GM23338 (cell line): ENCODE data around the gene RFX3. TPM values are rescaled to one million over a fixed set of nuclear protein-coding genes. Genes with fewer than 3 reads are reported as not detected.

Source experiments
- ATAC-seq: fragments of 200-7000 bp; cut with Tn5 transposase; 3 replicates; pipeline ENCODE4 v1.9.1; 2020
- DNase-seq: peaks from one replicate; pipeline ENCODE4 v3.0.0-alpha.2; 2015; ENCODE audit warnings: low spot score
- H2AFZ ChIP-seq: fragments of 200-600 bp; sonication (generic); 2 replicates; pipeline ENCODE4 v1.8.0; 2016; ENCODE audit warnings: antibody characterized with exemption, mild to moderate bottlenecking, moderate library complexity
- H3F3A ChIP-seq: fragments of 200-600 bp; sonication (generic); replicated peaks from 2 replicates; pipeline ENCODE4 v1.8.0; 2017; ENCODE audit warnings: antibody characterized with exemption, mixed run types, low read depth
- H3K27ac ChIP-seq: fragments of 200-600 bp; sonication (generic); 2 replicates; pipeline ENCODE4 v1.6.1; 2016; ENCODE audit warnings: low read depth
- H3K27me3 ChIP-seq: fragments of 200-600 bp; sonication (generic); 2 replicates; pipeline ENCODE4 v1.8.0; 2016; ENCODE audit warnings: mild to moderate bottlenecking, mixed run types, moderate library complexity; ENCODE audit not compliant: insufficient read depth
- H3K36me3 ChIP-seq: fragments of 200-600 bp; sonication (generic); 2 replicates; pipeline ENCODE4 v1.8.0; 2016; ENCODE audit warnings: mild to moderate bottlenecking; ENCODE audit not compliant: insufficient read depth
- H3K4me1 ChIP-seq: fragments of 200-600 bp; sonication (generic); 2 replicates; pipeline ENCODE4 v1.8.0; 2016; ENCODE audit warnings: mild to moderate bottlenecking, moderate library complexity; ENCODE audit not compliant: insufficient read depth
- H3K4me2 ChIP-seq: fragments of 200-600 bp; sonication (generic); 2 replicates; pipeline ENCODE4 v1.7.1; 2017; ENCODE audit warnings: mixed run types
- H3K4me3 ChIP-seq: fragments of 200-600 bp; sonication (generic); 2 replicates; pipeline ENCODE4 v1.6.1; 2016; ENCODE audit warnings: mixed run types
- H3K79me2 ChIP-seq: fragments of 200-600 bp; sonication (generic); replicated peaks from 2 replicates; pipeline ENCODE4 v1.8.0; 2017; ENCODE audit warnings: mild to moderate bottlenecking; ENCODE audit not compliant: insufficient read depth
- H3K9me2 ChIP-seq: fragments of 200-600 bp; sonication (generic); 2 replicates; pipeline ENCODE4 v1.8.0; 2017; ENCODE audit not compliant: insufficient read depth
- H4K20me1 ChIP-seq: fragments of 200-600 bp; sonication (generic); replicated peaks from 2 replicates; pipeline ENCODE4 v1.8.0; 2017; ENCODE audit warnings: mild to moderate bottlenecking; ENCODE audit not compliant: insufficient read depth
- H3K27ac Mint-ChIP-seq: 2 replicates; pipeline ENCODE4 v1.8.0; 2020; ENCODE audit warnings: inconsistent platforms, mild to moderate bottlenecking, moderate library complexity, mixed read lengths
- H3K27me3 Mint-ChIP-seq: 3 replicates; pipeline ENCODE4 v1.8.0; 2022; ENCODE audit warnings: low read depth, mild to moderate bottlenecking, moderate library complexity, mixed read lengths, inconsistent platforms; ENCODE audit not compliant: insufficient read depth, poor library complexity
- H3K36me3 Mint-ChIP-seq: 3 replicates; pipeline ENCODE4 v1.8.0; 2021; ENCODE audit warnings: low read depth, mild to moderate bottlenecking, inconsistent platforms, moderate library complexity, mixed read lengths
- H3K4me1 Mint-ChIP-seq: 3 replicates; pipeline ENCODE4 v1.8.0; 2020; ENCODE audit warnings: mild to moderate bottlenecking, inconsistent platforms, mixed read lengths
- H3K4me3 Mint-ChIP-seq: 3 replicates; pipeline ENCODE4 v1.8.0; 2021; ENCODE audit warnings: moderate library complexity, mild to moderate bottlenecking, inconsistent platforms, mixed read lengths
- H3K9me3 Mint-ChIP-seq: 3 replicates; pipeline ENCODE4 v1.8.0; 2020; ENCODE audit warnings: moderate library complexity, mild to moderate bottlenecking, inconsistent platforms, mixed read lengths
- CREB1 ChIP-seq: fragments of 250-450 bp; sonication (Bioruptor Pico); IDR thresholded peaks from 2 replicates; pipeline ENCODE4 v1.5.0; 2020; ENCODE audit warnings: low read depth, mild to moderate bottlenecking, moderate library complexity
- CTCF ChIP-seq, 2 experiments: fragments of 200-600 bp in 1 of 2; sonication (generic) in 1 of 2; conservative IDR thresholded peaks; 2 replicates each; pipeline versions ENCODE4 v1.5.1 to v1.6.1; 2016 to 2017; ENCODE audit warnings: antibody characterized with exemption in 2 of 2, low read depth in 2 of 2, mild to moderate bottlenecking in 2 of 2, moderate library complexity in 1 of 2
- ETS1 ChIP-seq: IDR thresholded peaks from 2 replicates; pipeline ENCODE4 v1.6.1; 2016; ENCODE audit warnings: antibody characterized with exemption
- EZH2 ChIP-seq: fragments of 200-600 bp; sonication (generic); IDR thresholded peaks from one replicate; pipeline ENCODE4 v1.8.0; 2017; ENCODE audit warnings: antibody characterized with exemption, mild to moderate bottlenecking, low read depth; ENCODE audit not compliant: unreplicated experiment
- NANOG ChIP-seq: IDR thresholded peaks from 2 replicates; pipeline ENCODE4 v1.6.1; 2016; ENCODE audit warnings: antibody characterized with exemption, borderline replicate concordance
- POLR2AphosphoS5 ChIP-seq: IDR thresholded peaks from 2 replicates; pipeline ENCODE4 v1.6.1; 2016; ENCODE audit warnings: antibody characterized with exemption, low read depth
- REST ChIP-seq: IDR thresholded peaks from one replicate; pipeline ENCODE4 v1.6.1; 2018; ENCODE audit warnings: antibody characterized with exemption; ENCODE audit not compliant: unreplicated experiment
- STAT1 ChIP-seq: IDR thresholded peaks from one replicate; pipeline ENCODE4 v1.6.1; 2016; ENCODE audit warnings: antibody characterized with exemption; ENCODE audit not compliant: unreplicated experiment
- ZNF114 ChIP-seq: fragments of 250-450 bp; sonication (Bioruptor Pico); IDR thresholded peaks from 2 replicates; pipeline ENCODE4 v1.5.0; 2020; ENCODE audit warnings: mild to moderate bottlenecking, moderate library complexity
- ZNF331 ChIP-seq: fragments of 250-450 bp; sonication (Bioruptor Pico); IDR thresholded peaks from 2 replicates; pipeline ENCODE4 v1.5.0; 2020; ENCODE audit warnings: low read depth, mild to moderate bottlenecking, moderate library complexity
- ZNF462 ChIP-seq: fragments of 250-450 bp; sonication (Bioruptor Pico); IDR thresholded peaks from 2 replicates; pipeline ENCODE4 v1.5.0; 2020; ENCODE audit warnings: mild to moderate bottlenecking, moderate library complexity
- polyA plus RNA-seq: library from polyadenylated mRNA; unstranded; fragments of >200 nt; fragmentation: Nextera tagmentation; extraction: Ambion mirVana; gene quantifications from 2 replicates; pipeline ENCODE4 v1.2.1, GENCODE V29; 2016
- total RNA-seq: library from RNA; depleted of rRNA; stranded (reverse); fragments of >200 nt; shearing (Covaris generic); gene quantifications from 2 replicates; pipeline ENCODE4 v1.2.3, GENCODE V29; 2014

RFX3 gene
- total and polyA plus RNA-seq, 2 experiments from 2014 or later = 9.8 to 22.1 TPM

GRCh38 chr9:3514786-3515185, 11.0 kb downstream of the RFX3 start:
- 0 out of 3 replicates have a peak, but pooled peaks cover 3% of the 10 kb centered on the region for H3K36me3 Mint-ChIP-seq
- no peaks in the 10 kb centered on the region for H3K27me3 ChIP-seq
- no peak overlapping the region for H3K4me3 Mint-ChIP-seq
- TF ChIP-seq STAT1 = no peak
- TF ChIP-seq POLR2AphosphoS5 = no peak
- no peak for TF ChIP-seq ZNF331 (CRISPR knock-in tag)
- TF ChIP-seq CTCF (conservative IDR thresholded peaks at IDR 0.05; ENCODE audit: low read depth in 2 of 2) = no peak
- no peak for TF ChIP-seq ZNF114 (CRISPR knock-in tag)
- no peak for TF ChIP-seq NANOG
- TF ChIP-seq ETS1 = no peak
- TF ChIP-seq ZNF462 (CRISPR knock-in tag) = no peak
- TF ChIP-seq REST = no peak
- no peak for TF ChIP-seq EZH2
- TF ChIP-seq CREB1 (CRISPR knock-in tag) = no peak
- H3K4me1 ChIP-seq = peaks cover 7% of the 10 kb centered on the region
- no peak for ATAC-seq
- H3K4me1 Mint-ChIP-seq = peaks cover 23% of the 10 kb centered on the region
- no peaks in the 10 kb centered on the region for H3K9me2 ChIP-seq
- H3K36me3 ChIP-seq = no peaks in the 10 kb centered on the region
- no peak overlapping the region for H3K4me2 ChIP-seq
- no peaks in the 10 kb centered on the region for H4K20me1 ChIP-seq
- no peaks in the 10 kb centered on the region; the same call in 2 of the 3 replicates for H3K9me3 Mint-ChIP-seq
- no peak overlapping the region for H2AFZ ChIP-seq
- no peak overlapping the region for H3K27ac ChIP-seq
- H3K4me3 ChIP-seq = no peak overlapping the region
- no peak overlapping the region for H3K27ac Mint-ChIP-seq
- H3K79me2 ChIP-seq = peaks cover 99% of the 10 kb centered on the region
- H3F3A ChIP-seq = no peaks in the 10 kb centered on the region
- no peaks in the 10 kb centered on the region for H3K27me3 Mint-ChIP-seq
- no peak for DNase-seq
